HG02884 (cell line): Measurements from ENCODE around the gene ADIPOR1.
"Not testable (repeated sequence)": the region's sequence is repeated elsewhere in the genome, so short reads cannot be mapped to it uniquely, and the experiment has no call there.

ENCODE experiments used
- ATAC-seq: cut with Tn5 transposase; IDR thresholded peaks from one replicate; pipeline ENCODE4 v1.9.1; 2021; ENCODE audit warnings: mild to moderate bottlenecking, moderate library complexity; ENCODE audit not compliant: unreplicated experiment

Gene ADIPOR1

GRCh38 chr1:202941372-202941771 is 16.7 kb downstream of the ADIPOR1 start:
- no peak for ATAC-seq

- ATAC-seq = no peak
Observed at GRCh38 chr1:202940561-202940960, 17.6 kb downstream of the ADIPOR1 start.

- ATAC-seq = no peak
Observed at GRCh38 chr1:202938287-202938925, 19.7 kb downstream of the ADIPOR1 start.

- not testable (repeated sequence) for ATAC-seq
Observed at GRCh38 chr1:202936409-202936808, 21.7 kb downstream of the ADIPOR1 start.

GRCh38 chr1:202935844-202936243 is 22.3 kb downstream of the ADIPOR1 start:
- no peak for ATAC-seq

- no peak for ATAC-seq
Observed at GRCh38 chr1:202934755-202935154, 23.4 kb downstream of the ADIPOR1 start.

- no peak for ATAC-seq
Observed at GRCh38 chr1:202932476-202932875, 25.6 kb downstream of the ADIPOR1 start.

- ATAC-seq = peak; percentile 85
Observed at GRCh38 chr1:202926581-202927491, 31.3 kb downstream of the ADIPOR1 start, which contains the start of gene KLHL12. Gene KLHL12, minus strand, starts transcription at chr1:202927234. Its CDS starts 2,072 bp downstream, at chr1:202925162.

DNA sequence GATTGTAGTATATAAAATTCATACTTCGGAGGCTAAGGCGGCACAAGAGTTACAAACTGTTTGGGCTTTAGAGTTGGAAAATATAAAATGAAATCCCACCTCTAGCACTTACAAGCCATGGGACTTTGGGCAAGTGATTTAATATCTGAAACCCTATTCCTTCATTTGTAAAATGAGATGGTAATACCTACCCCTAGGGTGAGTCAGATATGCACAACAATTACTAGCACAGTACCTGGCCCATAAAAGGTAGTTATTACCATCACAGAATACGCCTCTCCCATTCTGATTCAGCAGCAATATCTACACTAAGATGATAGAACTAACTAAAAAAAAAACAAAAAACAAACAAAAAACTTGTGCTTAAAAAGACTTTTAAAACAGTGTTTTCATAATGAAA is 34.6 kb downstream of the ADIPOR1 start:
- no peak for ATAC-seq

DNA sequence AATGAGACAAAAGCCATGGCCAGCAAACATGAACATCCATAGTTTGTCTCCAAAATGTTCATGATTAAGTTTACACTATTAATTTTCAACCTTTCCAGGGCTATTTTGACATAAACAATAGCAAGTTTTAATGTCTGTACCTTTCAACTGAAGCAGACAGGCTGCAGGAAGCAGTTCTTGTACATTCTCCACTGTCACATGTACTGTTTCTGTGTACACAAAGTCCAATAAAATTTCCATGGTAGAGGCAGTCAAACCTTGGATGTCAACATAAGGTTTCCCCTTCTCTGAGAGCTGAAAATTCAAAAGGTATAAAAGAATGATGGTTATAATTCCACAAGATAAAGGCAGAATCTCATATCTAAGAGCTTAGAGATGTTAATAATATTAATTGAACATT is 38.5 kb downstream of the ADIPOR1 start:
- ATAC-seq = no peak

- ATAC-seq = no peak
Observed at GRCh38 chr1:202915146-202915545, 43.0 kb downstream of the ADIPOR1 start.

GRCh38 chr1:202912476-202912875 is 45.6 kb downstream of the ADIPOR1 start:
- not testable (repeated sequence) for ATAC-seq

- no peak for ATAC-seq
Observed at GRCh38 chr1:202909494-202909893, 48.6 kb downstream of the ADIPOR1 start.

GRCh38 chr1:202908998-202909397 is 49.1 kb downstream of the ADIPOR1 start:
- no peak for ATAC-seq

- ATAC-seq = no peak
Observed at GRCh38 chr1:202905331-202905730, 52.8 kb downstream of the ADIPOR1 start.

- not testable (repeated sequence) for ATAC-seq
Observed at GRCh38 chr1:202903808-202904207, 54.3 kb downstream of the ADIPOR1 start.

- ATAC-seq = no peak
Observed at GRCh38 chr1:202901555-202901954, 56.6 kb downstream of the ADIPOR1 start.

- ATAC-seq = no peak
Observed at GRCh38 chr1:202892501-202892900, 65.6 kb downstream of the ADIPOR1 start.
